SH-SY5Y (cell line): ENCODE measurements around the gene CCDC88B.

Source experiments
- GATA2 ChIP-seq: IDR thresholded peaks from 2 replicates; pipeline ENCODE4 v1.6.1; 2011; ENCODE audit warnings: mild to moderate bottlenecking, low read depth, low read length
- GATA3 ChIP-seq: IDR thresholded peaks from 2 replicates; pipeline ENCODE4 v1.6.1; 2011; ENCODE audit warnings: low read depth, mild to moderate bottlenecking, low read length, moderate library complexity

DNA sequence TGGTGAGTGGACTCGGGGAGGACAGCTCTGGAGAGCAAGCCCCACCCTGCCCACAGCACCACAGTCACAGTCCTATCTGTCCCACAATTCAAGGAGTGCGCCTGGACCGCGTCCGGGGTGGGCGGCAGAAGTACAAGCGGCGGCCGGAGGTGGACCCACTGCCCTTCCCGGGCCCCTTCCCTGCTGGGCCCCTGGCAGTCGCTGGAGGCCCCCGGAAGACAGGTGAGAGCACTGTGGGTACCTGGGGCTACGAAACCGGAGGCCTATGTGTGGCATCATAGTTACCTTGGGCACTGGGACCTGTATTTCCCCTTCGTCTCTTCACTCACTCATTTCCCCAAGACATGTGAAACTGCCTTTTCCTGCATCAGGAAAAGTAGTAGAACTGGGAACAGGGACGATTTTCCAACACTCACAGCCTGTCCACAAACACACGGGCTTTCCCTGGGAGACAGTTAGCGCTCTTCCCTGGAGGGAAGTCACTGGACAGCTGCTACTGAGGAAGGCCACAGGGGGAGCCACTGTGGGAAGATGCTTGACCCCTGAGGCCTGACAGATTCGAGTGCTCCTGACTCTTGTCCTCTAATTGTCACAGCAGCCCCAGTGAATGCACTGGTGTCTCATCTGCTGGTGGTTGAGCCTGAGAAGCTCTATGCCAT is 25.7 kb upstream of the CCDC88B start:
- TF ChIP-seq GATA2 (no peak), GATA3 (no peak)
